Hepatocyte (in vitro differentiated cells): ENCODE measurements around the gene PTPRN2.

ENCODE experiments used
- EZH2 ChIP-seq: fragments of 200-600 bp; sonication (generic); IDR thresholded peaks from 2 replicates; pipeline ENCODE4 v1.6.1; 2016; ENCODE audit warnings: antibody characterized with exemption, mild to moderate bottlenecking, borderline replicate concordance
- EZH2phosphoT487 ChIP-seq: fragments of 200-600 bp; sonication (generic); IDR thresholded peaks from one replicate; pipeline ENCODE4 v1.6.1; 2018; ENCODE audit warnings: antibody characterized with exemption, mild to moderate bottlenecking, low read depth, moderate library complexity; ENCODE audit not compliant: unreplicated experiment, severe bottlenecking
- TF ChIP-seq, protein P1 (sequence below): fragments of 200-600 bp; sonication (generic); IDR thresholded peaks from 2 replicates; pipeline ENCODE4 v1.5.1; 2016; ENCODE audit warnings: antibody characterized with exemption, mild to moderate bottlenecking; ENCODE audit not compliant: poor library complexity

DNA sequence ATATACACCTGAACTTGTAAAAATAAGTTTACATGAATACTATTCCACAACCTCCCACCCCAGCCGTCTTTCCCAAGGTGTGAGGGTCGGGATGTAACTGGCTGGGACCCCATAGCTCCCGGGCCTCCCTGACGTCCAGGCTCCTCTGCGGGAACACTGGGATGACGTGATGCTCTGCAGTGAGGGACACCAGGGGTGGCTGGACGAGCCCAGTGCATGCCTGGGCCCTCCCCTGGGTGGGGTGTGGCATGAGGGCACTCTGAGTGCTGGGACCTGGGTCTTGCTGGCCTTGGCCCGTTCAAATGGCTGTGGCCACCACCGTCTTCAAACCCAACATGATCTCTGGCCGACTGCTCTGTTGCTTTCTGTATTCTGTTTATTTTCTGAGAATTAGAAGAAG is 1068.4 kb downstream of the PTPRN2 start:
- TF ChIP-seq EZH2 (no peak), EZH2phosphoT487 (no peak)
- TF ChIP-seq, protein P1, sequence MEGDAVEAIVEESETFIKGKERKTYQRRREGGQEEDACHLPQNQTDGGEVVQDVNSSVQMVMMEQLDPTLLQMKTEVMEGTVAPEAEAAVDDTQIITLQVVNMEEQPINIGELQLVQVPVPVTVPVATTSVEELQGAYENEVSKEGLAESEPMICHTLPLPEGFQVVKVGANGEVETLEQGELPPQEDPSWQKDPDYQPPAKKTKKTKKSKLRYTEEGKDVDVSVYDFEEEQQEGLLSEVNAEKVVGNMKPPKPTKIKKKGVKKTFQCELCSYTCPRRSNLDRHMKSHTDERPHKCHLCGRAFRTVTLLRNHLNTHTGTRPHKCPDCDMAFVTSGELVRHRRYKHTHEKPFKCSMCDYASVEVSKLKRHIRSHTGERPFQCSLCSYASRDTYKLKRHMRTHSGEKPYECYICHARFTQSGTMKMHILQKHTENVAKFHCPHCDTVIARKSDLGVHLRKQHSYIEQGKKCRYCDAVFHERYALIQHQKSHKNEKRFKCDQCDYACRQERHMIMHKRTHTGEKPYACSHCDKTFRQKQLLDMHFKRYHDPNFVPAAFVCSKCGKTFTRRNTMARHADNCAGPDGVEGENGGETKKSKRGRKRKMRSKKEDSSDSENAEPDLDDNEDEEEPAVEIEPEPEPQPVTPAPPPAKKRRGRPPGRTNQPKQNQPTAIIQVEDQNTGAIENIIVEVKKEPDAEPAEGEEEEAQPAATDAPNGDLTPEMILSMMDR, result no peak
